AG04449 (cell line): Measurements from ENCODE around the gene PIWIL4.

ENCODE experiments used
- CTCF ChIA-PET: fragments of 350-600 bp; formaldehyde crosslinking; extraction: SDS; loops from one replicate; lab custom pipeline; 2021; ENCODE audit warnings: antibody characterized with exemption; lab: Yijun Ruan, JAX
- POLR2A ChIA-PET: fragments of 400-600, 350-600 bp; formaldehyde crosslinking; extraction: SDS; loops from one replicate; lab custom pipeline; 2020; ENCODE audit warnings: antibody characterized with exemption, inconsistent platforms; lab: Yijun Ruan, JAX
- DNase-seq: peaks from one replicate; pipeline ENCODE4 v3.0.0-alpha.2; 2010; ENCODE audit warnings: low read depth, low spot score
- H3K4me3 ChIP-seq: 2 replicates; pipeline ENCODE4 v1.5.1; 2011; ENCODE audit warnings: low read depth, mild to moderate bottlenecking, control low read depth, low read length
- CTCF ChIP-seq: IDR thresholded peaks from one replicate; pipeline ENCODE4 v1.5.1; 2011; ENCODE audit warnings: mild to moderate bottlenecking, moderate library complexity, low read length, control low read depth, inconsistent platforms; ENCODE audit not compliant: insufficient read depth; ENCODE audit errors: missing control alignments

PIWIL4 gene

GRCh38 chr11:94585399-94585798 is 18.2 kb downstream of the PIWIL4 start:
- no peak overlapping the region for H3K4me3 ChIP-seq
- TF ChIP-seq CTCF, result no peak
- ChIA-PET CTCF (interaction anchor here (1.4 to 8.8 kb wide), 3 partner anchors 11 to 65 kb away, joined by 7 to 87 read pairs (median 15); no protein-coding TSS in a partner anchor), POLR2A (no interaction called here)
- no peak for DNase-seq

GRCh38 chr11:94586546-94586945 is 19.4 kb downstream of the PIWIL4 start:
- POLR2A ChIA-PET, result interaction anchor here (0.7 kb wide), 1 partner anchor 33 kb away, joined by 3 read pairs; no protein-coding TSS in a partner anchor
- TF ChIP-seq CTCF, result no peak

GRCh38 chr11:94586978-94587377 is 19.8 kb downstream of the PIWIL4 start:
- DNase-seq, result no peak
- no peak for TF ChIP-seq CTCF
- H3K4me3 ChIP-seq, result no peak overlapping the region
- CTCF ChIA-PET, result interaction anchor here (0.6 to 8.8 kb wide), 4 partner anchors 10 to 70 kb away, joined by 3 to 87 read pairs (median 14); no protein-coding TSS in a partner anchor
- POLR2A ChIA-PET, result interaction anchor here (0.7 kb wide), 1 partner anchor 33 kb away, joined by 3 read pairs; no protein-coding TSS in a partner anchor

More at GRCh38 chr11:94586546-94586945, 19.4 kb downstream of the PIWIL4 start:
- CTCF ChIA-PET, result interaction anchor here (3.2 to 8.8 kb wide), 3 partner anchors 10 to 66 kb away, joined by 12 to 87 read pairs (median 15); no protein-coding TSS in a partner anchor
- DNase-seq, result no peak
- H3K4me3 ChIP-seq, result no peak overlapping the region

GRCh38 chr11:94588366-94588942 is 21.3 kb downstream of the PIWIL4 start:
- DNase-seq, result no peak
- ChIA-PET POLR2A (no interaction called here), CTCF (interaction anchor here (0.8 to 8.8 kb wide), 7 partner anchors 8 to 71 kb away, joined by 3 to 87 read pairs (median 5); no protein-coding TSS in a partner anchor)
- no peak for TF ChIP-seq CTCF
- H3K4me3 ChIP-seq, result no peak overlapping the region

- no peak for DNase-seq
- CTCF ChIA-PET, result interaction anchor here (1.0 to 8.8 kb wide), 5 partner anchors 14 to 72 kb away, joined by 4 to 87 read pairs (median 5); no protein-coding TSS in a partner anchor
- POLR2A ChIA-PET, result no interaction called here
- TF ChIP-seq CTCF, result no peak
- H3K4me3 ChIP-seq, result no peak overlapping the region
These were observed 23.3 kb downstream of the PIWIL4 start for GRCh38 chr11:94590352-94591041.

- TF ChIP-seq CTCF, result no peak
- DNase-seq, result no peak
- ChIA-PET CTCF (interaction anchor here (1.3 to 8.8 kb wide), 4 partner anchors 11 to 698 kb away, joined by 5 to 87 read pairs (median 6); no protein-coding TSS in a partner anchor), POLR2A (no interaction called here)
- H3K4me3 ChIP-seq, result no peak overlapping the region
These were observed 25.9 kb downstream of the PIWIL4 start for GRCh38 chr11:94593030-94593429.
